Mesenchymal stem cell (in vitro differentiated cells and primary cell): ENCODE measurements around the gene PPM1J.

Experiments
- DNase-seq: peaks from one replicate; pipeline ENCODE4 v3.0.0-alpha.2; 2013
- H2AFZ ChIP-seq: one replicate; pipeline ENCODE4 v1.6.1; 2013; ENCODE audit warnings: low read depth, mild to moderate bottlenecking, control low read depth, inconsistent platforms, low read length, moderate library complexity
- H2AK5ac ChIP-seq: 2 replicates; pipeline ENCODE4 v1.6.1; 2013; ENCODE audit warnings: low read length, moderate library complexity, mild to moderate bottlenecking, inconsistent platforms; ENCODE audit not compliant: severe bottlenecking
- H2BK120ac ChIP-seq: one replicate; pipeline ENCODE4 v1.6.1; 2013; ENCODE audit warnings: low read depth, mild to moderate bottlenecking, inconsistent platforms, low read length, moderate library complexity
- H2BK12ac ChIP-seq, 2 experiments: one replicate each; pipeline ENCODE4 v1.6.1; 2013; ENCODE audit warnings: inconsistent platforms in 2 of 2, low read length in 2 of 2, mild to moderate bottlenecking in 2 of 2, moderate library complexity in 2 of 2, control low read depth in 1 of 2
- H2BK15ac ChIP-seq: one replicate; pipeline ENCODE4 v1.6.1; 2013; ENCODE audit warnings: mild to moderate bottlenecking, low read depth, inconsistent platforms; ENCODE audit not compliant: poor library complexity, severe bottlenecking
- H2BK5ac ChIP-seq: 2 replicates; pipeline ENCODE4 v1.6.1; 2013; ENCODE audit warnings: low read depth, mild to moderate bottlenecking, low read length, control low read depth, inconsistent platforms; ENCODE audit not compliant: poor library complexity, severe bottlenecking
- H3K14ac ChIP-seq, 2 experiments: one replicate each; pipeline ENCODE4 v1.6.1; 2013; ENCODE audit warnings: inconsistent platforms in 2 of 2, low read length in 2 of 2, control low read depth in 1 of 2, mild to moderate bottlenecking in 1 of 2, moderate library complexity in 1 of 2
- H3K18ac ChIP-seq, 2 experiments: one replicate each; pipeline ENCODE4 v1.6.1; 2013; ENCODE audit warnings: inconsistent platforms in 2 of 2, low read length in 2 of 2, control low read depth in 1 of 2, low read depth in 1 of 2, mild to moderate bottlenecking in 1 of 2
- H3K23ac ChIP-seq, 2 experiments: one replicate each; pipeline ENCODE4 v1.6.1; 2013; ENCODE audit warnings: inconsistent platforms in 2 of 2, low read length in 2 of 2, mild to moderate bottlenecking in 2 of 2, moderate library complexity in 2 of 2, control low read depth in 1 of 2
- H3K27ac ChIP-seq: 2 replicates; pipeline ENCODE4 v1.5.1; 2013; ENCODE audit warnings: mild to moderate bottlenecking, moderate library complexity, low read length, control low read depth, inconsistent platforms; ENCODE audit not compliant: poor library complexity, severe bottlenecking
- H3K27me3 ChIP-seq, 2 experiments: 2 replicates each; pipeline versions ENCODE4 v1.6.1 to v1.7.0; 2013; ENCODE audit warnings: low read length in 2 of 2, mild to moderate bottlenecking in 2 of 2, moderate library complexity in 2 of 2, control low read depth in 1 of 2, inconsistent platforms in 1 of 2; ENCODE audit not compliant: control insufficient read depth in 1 of 2, insufficient read depth in 1 of 2
- H3K36me3 ChIP-seq, 2 experiments: 2 replicates each; pipeline versions ENCODE4 v1.6.1 to v1.7.0; 2013; ENCODE audit warnings: low read length in 2 of 2, control low read depth in 1 of 2, inconsistent platforms in 1 of 2, low read depth in 1 of 2, mild to moderate bottlenecking in 1 of 2; ENCODE audit not compliant: insufficient read depth in 2 of 2, control insufficient read depth in 1 of 2
- H3K4ac ChIP-seq, 2 experiments: one replicate each; pipeline ENCODE4 v1.6.1; 2013; ENCODE audit warnings: inconsistent platforms in 2 of 2, low read length in 2 of 2, mild to moderate bottlenecking in 2 of 2, moderate library complexity in 2 of 2, control low read depth in 1 of 2, low read depth in 1 of 2
- H3K4me1 ChIP-seq: 2 replicates; pipeline ENCODE4 v1.6.1; 2013; ENCODE audit warnings: low read depth, low read length, control low read depth; ENCODE audit not compliant: control insufficient read depth, insufficient read depth
- H3K4me2 ChIP-seq: 2 replicates; pipeline ENCODE4 v1.6.1; 2013; ENCODE audit warnings: low read length, mild to moderate bottlenecking, inconsistent platforms; ENCODE audit not compliant: poor library complexity, severe bottlenecking
- H3K4me3 ChIP-seq, 2 experiments: 2 replicates each; pipeline versions ENCODE4 v1.5.1 to v1.7.0; 2013; ENCODE audit warnings: low read length in 2 of 2, mild to moderate bottlenecking in 2 of 2, control low read depth in 1 of 2, low read depth in 1 of 2; ENCODE audit not compliant: insufficient read depth in 1 of 2
- H3K79me1 ChIP-seq: replicated peaks from 2 replicates; pipeline ENCODE4 v1.6.1; 2013; ENCODE audit warnings: mild to moderate bottlenecking, control low read depth, low read length, inconsistent platforms; ENCODE audit not compliant: poor library complexity, severe bottlenecking
- H3K9ac ChIP-seq: 2 replicates; pipeline ENCODE4 v1.7.0; 2013; ENCODE audit warnings: mild to moderate bottlenecking, low read length, moderate library complexity
- H3K9me3 ChIP-seq: 2 replicates; pipeline ENCODE4 v1.7.0; 2013; ENCODE audit warnings: mild to moderate bottlenecking, low read length; ENCODE audit not compliant: control insufficient read depth
- H4K8ac ChIP-seq: one replicate; pipeline ENCODE4 v1.6.1; 2013; ENCODE audit warnings: inconsistent platforms, mild to moderate bottlenecking, low read length, moderate library complexity
- H4K91ac ChIP-seq: one replicate; pipeline ENCODE4 v1.6.1; 2013; ENCODE audit warnings: mild to moderate bottlenecking, low read length, inconsistent platforms
- WGBS: methylation state at CpG from one replicate; pipeline ENCODE4 v1.1.7; 2013; ENCODE audit warnings: mixed read lengths; 5-methylcytosine and 5-hydroxymethylcytosine counted together

The PPM1J gene

DNA sequence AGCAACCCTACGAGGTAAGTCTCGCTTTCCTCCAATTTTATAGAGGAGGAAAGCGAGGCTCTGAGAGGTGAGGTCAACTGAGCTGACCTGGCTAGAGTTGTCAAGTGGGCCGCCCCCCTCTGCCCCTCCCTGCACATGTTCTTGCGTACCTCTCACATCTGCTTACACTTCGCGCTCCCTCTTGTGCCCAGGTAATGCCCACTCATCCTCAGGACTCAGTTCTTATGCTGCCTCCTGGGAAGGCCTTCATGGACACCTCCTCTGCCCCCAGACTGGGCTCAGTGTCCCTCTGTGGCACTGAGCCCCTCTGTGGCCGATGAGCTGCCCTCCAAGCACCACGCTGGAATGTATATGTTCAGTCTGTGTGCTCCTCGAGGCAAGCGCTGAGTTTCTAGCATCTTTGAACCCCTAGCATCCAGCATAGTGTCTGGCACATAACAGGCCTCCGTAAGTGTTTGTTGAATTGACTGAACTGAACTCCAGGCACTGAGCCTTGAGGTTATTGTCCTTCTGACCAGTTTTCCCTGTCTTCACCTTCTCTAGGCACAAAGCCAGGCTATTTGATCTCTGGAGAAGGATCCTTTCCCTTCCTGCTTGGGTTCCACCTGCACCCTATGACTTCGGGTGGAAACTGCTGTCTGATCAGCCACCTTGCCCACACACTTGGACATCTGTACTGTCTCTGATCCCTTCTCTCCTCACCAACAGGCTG is 27.2 kb downstream of the PPM1J start:
- H2BK120ac ChIP-seq, result no peak overlapping the region
- no peak for DNase-seq
- peaks cover 42% of the 10 kb centered on the region for H3K79me1 ChIP-seq
- H3K14ac ChIP-seq, result no peak overlapping the region
- no peak overlapping the region for H2BK5ac ChIP-seq
- H3K4me1 ChIP-seq, result no peaks in the 10 kb centered on the region
- no peak overlapping the region for H3K4ac ChIP-seq
- no peak overlapping the region for H2BK12ac ChIP-seq
- H3K4me2 ChIP-seq, result no peak overlapping the region
- 94% methylated on average over 13 of the region's 13 CpGs for WGBS
- no peak overlapping the region for H3K23ac ChIP-seq
- no peak overlapping the region for H2AK5ac ChIP-seq
- peak overlapping the region in 1 of 2 experiments; percentile 18 for H3K18ac ChIP-seq
- H4K8ac ChIP-seq, result no peak overlapping the region
- no peaks in the 10 kb centered on the region for H3K9me3 ChIP-seq
- H4K91ac ChIP-seq, result no peak overlapping the region
- peaks cover 40 to 45% of the 10 kb centered on the region in 2 experiments for H3K36me3 ChIP-seq
- H2AFZ ChIP-seq, result no peak overlapping the region
- H3K27ac ChIP-seq, result no peak overlapping the region
- H3K4me3 ChIP-seq, result no peak overlapping the region
- H3K27me3 ChIP-seq, result no peaks in the 10 kb centered on the region
- no peak overlapping the region for H3K9ac ChIP-seq
- no peak overlapping the region for H2BK15ac ChIP-seq

DNA sequence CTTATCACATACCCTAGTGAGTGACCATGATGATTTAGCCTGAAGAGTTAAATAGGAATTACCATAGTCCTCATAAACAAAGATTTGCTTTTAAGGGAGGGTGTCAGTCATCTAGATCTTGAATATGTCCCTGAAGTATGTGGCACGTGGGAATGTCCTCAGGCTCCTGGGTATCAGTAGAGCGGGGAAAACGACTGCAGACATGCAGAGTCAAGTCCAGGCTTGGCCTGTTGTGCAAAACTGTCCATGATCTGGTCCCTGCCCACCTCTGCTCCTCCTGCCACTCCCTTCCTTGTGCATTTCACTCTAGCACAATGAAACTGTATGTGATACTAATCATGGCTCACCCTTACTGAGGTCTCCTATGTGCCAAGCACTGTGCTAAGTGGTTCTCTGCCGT is 27.8 kb downstream of the PPM1J start:
- H3K14ac ChIP-seq, result no peak overlapping the region
- H3K18ac ChIP-seq, result peak overlapping the region in 1 of 2 experiments; percentile 18
- H3K79me1 ChIP-seq, result peaks cover 37% of the 10 kb centered on the region
- no peak overlapping the region for H3K4me2 ChIP-seq
- H2BK15ac ChIP-seq, result no peak overlapping the region
- H3K27me3 ChIP-seq, result no peaks in the 10 kb centered on the region
- no peak overlapping the region for H4K91ac ChIP-seq
- no peak overlapping the region for H3K4me3 ChIP-seq
- no peak overlapping the region for H2BK120ac ChIP-seq
- H2BK12ac ChIP-seq, result no peak overlapping the region
- H3K4me1 ChIP-seq, result no peaks in the 10 kb centered on the region
- no peaks in the 10 kb centered on the region for H3K9me3 ChIP-seq
- H3K36me3 ChIP-seq, result peaks cover 34 to 40% of the 10 kb centered on the region in 2 experiments
- 88% methylated on average over 4 of the region's 4 CpGs for WGBS
- H3K27ac ChIP-seq, result no peak overlapping the region
- H2BK5ac ChIP-seq, result no peak overlapping the region
- no peak for DNase-seq
- H2AK5ac ChIP-seq, result no peak overlapping the region
- H3K9ac ChIP-seq, result no peak overlapping the region
- no peak overlapping the region for H3K23ac ChIP-seq
- H4K8ac ChIP-seq, result no peak overlapping the region
- H3K4ac ChIP-seq, result no peak overlapping the region
- no peak overlapping the region for H2AFZ ChIP-seq

DNA sequence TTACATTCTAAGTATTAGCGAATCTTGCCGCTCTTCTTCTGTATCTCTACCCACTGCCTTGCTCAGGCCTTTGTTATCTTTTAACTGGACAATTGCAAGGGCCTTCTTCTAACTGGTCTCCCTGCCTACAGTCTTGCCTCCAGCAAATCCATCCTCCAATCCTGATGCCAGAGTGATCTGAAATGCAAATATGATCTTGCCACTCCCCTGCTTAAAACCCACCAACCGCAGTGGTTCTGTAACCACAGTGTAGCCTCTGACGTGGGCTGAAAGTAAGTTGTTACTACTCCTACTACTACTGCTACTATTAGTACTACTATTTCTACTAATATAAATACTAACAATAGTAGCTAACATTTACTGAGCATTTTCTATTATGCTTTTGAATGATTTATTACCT is 28.3 kb downstream of the PPM1J start:
- no peak overlapping the region for H2BK120ac ChIP-seq
- H3K27ac ChIP-seq, result no peak overlapping the region
- H3K14ac ChIP-seq, result no peak overlapping the region
- no peaks in the 10 kb centered on the region for H3K4me1 ChIP-seq
- peaks cover 29 to 34% of the 10 kb centered on the region in 2 experiments for H3K36me3 ChIP-seq
- no peaks in the 10 kb centered on the region for H3K9me3 ChIP-seq
- H3K23ac ChIP-seq, result no peak overlapping the region
- H2BK15ac ChIP-seq, result no peak overlapping the region
- no peaks in the 10 kb centered on the region for H3K27me3 ChIP-seq
- H4K91ac ChIP-seq, result no peak overlapping the region
- H2BK12ac ChIP-seq, result no peak overlapping the region
- no peak overlapping the region for H2AK5ac ChIP-seq
- no peak overlapping the region for H3K18ac ChIP-seq
- no peak overlapping the region for H3K9ac ChIP-seq
- WGBS, result 97% methylated on average over 3 of the region's 4 CpGs
- DNase-seq, result no peak
- no peak overlapping the region for H3K4ac ChIP-seq
- H3K4me2 ChIP-seq, result no peak overlapping the region
- H2BK5ac ChIP-seq, result no peak overlapping the region
- H4K8ac ChIP-seq, result no peak overlapping the region
- peaks cover 37% of the 10 kb centered on the region for H3K79me1 ChIP-seq
- H3K4me3 ChIP-seq, result no peak overlapping the region
- H2AFZ ChIP-seq, result no peak overlapping the region

DNA sequence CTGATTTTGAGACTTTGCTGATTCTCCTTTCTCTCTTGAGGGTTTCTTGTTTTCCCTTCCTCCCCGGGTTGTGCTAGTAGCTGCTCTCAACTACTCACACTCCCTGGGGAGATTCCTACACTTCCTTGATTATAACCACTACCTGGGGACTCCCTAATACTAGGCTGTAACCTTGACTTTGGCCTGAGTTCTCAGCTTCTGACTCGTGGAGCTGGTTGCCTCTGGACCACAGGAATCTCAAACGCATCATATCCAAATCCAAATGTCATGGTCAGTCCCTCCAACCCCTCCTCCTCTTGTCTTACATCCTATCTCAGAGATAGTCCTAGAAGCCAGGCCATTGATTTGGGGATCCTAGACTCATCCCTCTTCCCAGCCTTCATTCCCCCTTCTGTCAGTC is 28.7 kb downstream of the PPM1J start:
- H3K4ac ChIP-seq, result no peak overlapping the region
- whole genome bisulfite sequencing, result 61% methylated on average over 3 of the region's 3 CpGs
- no peak overlapping the region for H4K91ac ChIP-seq
- no peak overlapping the region for H3K14ac ChIP-seq
- H2BK15ac ChIP-seq, result no peak overlapping the region
- no peaks in the 10 kb centered on the region for H3K4me1 ChIP-seq
- no peak overlapping the region for H2BK5ac ChIP-seq
- no peaks in the 10 kb centered on the region for H3K27me3 ChIP-seq
- H3K36me3 ChIP-seq, result peaks cover 25 to 30% of the 10 kb centered on the region in 2 experiments
- H3K9ac ChIP-seq, result no peak overlapping the region
- H3K4me2 ChIP-seq, result no peak overlapping the region
- no peak overlapping the region for H2AFZ ChIP-seq
- no peak overlapping the region for H2BK120ac ChIP-seq
- H4K8ac ChIP-seq, result no peak overlapping the region
- no peak overlapping the region for H3K18ac ChIP-seq
- no peak overlapping the region for H3K27ac ChIP-seq
- H3K23ac ChIP-seq, result no peak overlapping the region
- H2AK5ac ChIP-seq, result no peak overlapping the region
- no peaks in the 10 kb centered on the region for H3K9me3 ChIP-seq
- DNase-seq, result no peak
- peaks cover 36% of the 10 kb centered on the region for H3K79me1 ChIP-seq
- no peak overlapping the region for H3K4me3 ChIP-seq
- H2BK12ac ChIP-seq, result no peak overlapping the region
